NCI-H226 (cell line): Measurements from ENCODE around the gene JAK2.
"Not testable (repeated sequence)": the region's sequence is repeated elsewhere in the genome, so short reads cannot be mapped to it uniquely, and the experiment has no call there.

ENCODE experiments used
- DNase-seq: peaks from one replicate; pipeline ENCODE4 v3.0.0-alpha.2; 2015

Gene JAK2

GRCh38 chr9:5044160-5044559 is 59.1 kb downstream of the JAK2 start:
- DNase-seq = no peak

- no peak for DNase-seq
These were observed 67.8 kb downstream of the JAK2 start for GRCh38 chr9:5052838-5053237.

- DNase-seq = no peak
These were observed 77.6 kb downstream of the JAK2 start for GRCh38 chr9:5062631-5063030.

- no peak for DNase-seq
These were observed 87.8 kb downstream of the JAK2 start for GRCh38 chr9:5072871-5073270.

GRCh38 chr9:5073701-5074100 is 88.6 kb downstream of the JAK2 start:
- DNase-seq = no peak

- no peak for DNase-seq
These were observed 100.9 kb downstream of the JAK2 start for GRCh38 chr9:5085993-5086392.

GRCh38 chr9:5089737-5090136 is 104.7 kb downstream of the JAK2 start:
- no peak for DNase-seq

- no peak for DNase-seq
These were observed 110.7 kb downstream of the JAK2 start for GRCh38 chr9:5095795-5096194.

GRCh38 chr9:5099466-5099865 is 114.4 kb downstream of the JAK2 start:
- no peak for DNase-seq

- not testable (repeated sequence) for DNase-seq
These were observed 116.1 kb downstream of the JAK2 start for GRCh38 chr9:5101127-5101526.

- DNase-seq = not testable (repeated sequence)
These were observed 121.4 kb downstream of the JAK2 start for GRCh38 chr9:5106517-5106916.

- no peak for DNase-seq
These were observed 126.0 kb downstream of the JAK2 start for GRCh38 chr9:5110867-5111681.

- DNase-seq = no peak
These were observed 126.6 kb downstream of the JAK2 start for GRCh38 chr9:5111696-5112095.

GRCh38 chr9:5112109-5112592 is 127.1 kb downstream of the JAK2 start:
- no peak for DNase-seq

GRCh38 chr9:5112646-5113045 is 127.6 kb downstream of the JAK2 start:
- DNase-seq = no peak

- no peak for DNase-seq
These were observed 128.5 kb downstream of the JAK2 start for GRCh38 chr9:5113523-5113922.

GRCh38 chr9:5113994-5114748 is 129.1 kb downstream of the JAK2 start:
- DNase-seq = no peak

- no peak for DNase-seq
These were observed 137.0 kb downstream of the JAK2 start for GRCh38 chr9:5122116-5122515.

- no peak for DNase-seq
These were observed 137.4 kb downstream of the JAK2 start for GRCh38 chr9:5122516-5122915.

GRCh38 chr9:5140151-5140550 is 155.1 kb downstream of the JAK2 start:
- DNase-seq = no peak

GRCh38 chr9:5144217-5144616 is 159.1 kb downstream of the JAK2 start:
- no peak for DNase-seq

- no peak for DNase-seq
These were observed 161.2 kb downstream of the JAK2 start for GRCh38 chr9:5146241-5146640.
